Dendritic cell treated with granulocyte-macrophage colony-stimulating factor and Interleukin-4, amounts not matched to agents 40 ng/mL and 50 ng/mL, for 4 days (primary cell): ENCODE results near the gene MINAR2.

Source experiments
- H3K27ac Mint-ChIP-seq: one replicate; pipeline ENCODE4 v1.8.0; 2022; ENCODE audit warnings: mild to moderate bottlenecking, mixed read lengths
- H3K27me3 Mint-ChIP-seq: one replicate; pipeline ENCODE4 v1.8.0; 2022; ENCODE audit warnings: mild to moderate bottlenecking, mixed read lengths
- H3K36me3 Mint-ChIP-seq: one replicate; pipeline ENCODE4 v1.8.0; 2022; ENCODE audit warnings: low read depth, mixed read lengths
- H3K4me1 Mint-ChIP-seq: one replicate; pipeline ENCODE4 v1.8.0; 2022; ENCODE audit warnings: low read depth, mixed read lengths
- H3K4me3 Mint-ChIP-seq: one replicate; pipeline ENCODE4 v1.8.0; 2022; ENCODE audit warnings: mild to moderate bottlenecking, moderate library complexity, mixed read lengths
- H3K9me3 Mint-ChIP-seq: one replicate; pipeline ENCODE4 v1.8.0; 2022; ENCODE audit warnings: mixed read lengths
- intact Hi-C: fragments of 100-400 bp; cut with micrococcal nuclease; formaldehyde crosslinking; loops from one replicate; pipeline ENCODE4 v1.15.0; 2022

MINAR2 gene

DNA sequence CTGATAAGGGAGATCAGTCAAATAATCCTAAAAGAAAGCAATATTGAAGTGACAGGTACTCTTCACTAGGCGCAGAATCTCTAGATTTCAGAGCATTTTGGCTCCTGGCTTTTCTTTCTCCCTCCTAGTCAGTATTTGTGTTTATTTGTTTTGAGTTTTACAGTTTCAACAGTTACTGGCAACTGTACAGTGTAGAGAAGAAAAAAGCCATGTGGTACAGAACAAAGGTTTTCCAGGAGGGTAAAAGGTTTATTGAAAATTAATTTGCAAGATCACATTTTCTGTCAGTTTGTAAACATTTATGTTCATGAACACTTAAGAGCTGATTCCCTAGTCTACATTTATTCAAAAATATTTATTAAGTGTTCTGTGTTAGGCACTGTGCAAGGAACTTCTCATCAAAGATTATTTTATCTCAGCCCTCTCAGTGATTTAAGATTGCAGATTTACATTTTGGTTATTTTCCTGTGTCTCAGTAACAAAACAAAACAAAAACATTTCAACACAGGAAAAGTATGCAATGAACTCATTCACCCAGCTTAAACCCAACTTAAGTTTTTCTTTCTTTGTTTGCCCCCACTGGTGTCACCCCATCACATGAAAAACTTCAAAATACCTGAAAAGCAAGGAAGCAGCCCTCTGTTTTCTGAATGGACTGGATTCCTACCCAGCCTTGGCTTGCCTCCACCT is 12.9 kb downstream of the MINAR2 start:
- Mint-ChIP-seq H3K4me3 (no peak overlapping the region), H3K27me3 (no peaks in the 10 kb centered on the region), H3K36me3 (no peaks in the 10 kb centered on the region), H3K9me3 (no peaks in the 10 kb centered on the region), H3K4me1 (no peaks in the 10 kb centered on the region), H3K27ac (no peak overlapping the region)
- intact Hi-C loops = no loop called here

DNA sequence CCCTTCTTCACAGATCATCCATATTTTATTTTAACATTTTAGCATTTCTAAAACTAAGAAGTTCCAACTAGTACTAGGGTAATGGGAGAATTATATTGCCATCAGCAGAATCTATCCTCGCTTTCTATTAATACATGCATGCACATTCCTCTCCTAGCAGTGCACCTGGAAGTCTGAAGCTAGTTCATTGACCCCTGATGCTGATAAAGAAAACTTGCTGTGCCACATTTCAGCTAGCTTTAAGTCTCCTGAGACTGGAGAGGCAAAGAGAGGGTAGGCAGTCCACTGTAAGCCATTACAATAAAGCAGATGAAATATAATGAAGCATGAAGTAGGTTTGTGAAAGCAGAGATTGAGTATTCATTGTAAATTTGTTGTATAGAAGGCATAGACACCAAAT is 15.8 kb downstream of the MINAR2 start:
- H3K27ac Mint-ChIP-seq = no peak overlapping the region
- no peaks in the 10 kb centered on the region for H3K9me3 Mint-ChIP-seq
- intact Hi-C loops = no loop called here
- H3K36me3 Mint-ChIP-seq = no peaks in the 10 kb centered on the region
- no peak overlapping the region for H3K4me3 Mint-ChIP-seq
- H3K4me1 Mint-ChIP-seq = no peaks in the 10 kb centered on the region
- no peaks in the 10 kb centered on the region for H3K27me3 Mint-ChIP-seq

DNA sequence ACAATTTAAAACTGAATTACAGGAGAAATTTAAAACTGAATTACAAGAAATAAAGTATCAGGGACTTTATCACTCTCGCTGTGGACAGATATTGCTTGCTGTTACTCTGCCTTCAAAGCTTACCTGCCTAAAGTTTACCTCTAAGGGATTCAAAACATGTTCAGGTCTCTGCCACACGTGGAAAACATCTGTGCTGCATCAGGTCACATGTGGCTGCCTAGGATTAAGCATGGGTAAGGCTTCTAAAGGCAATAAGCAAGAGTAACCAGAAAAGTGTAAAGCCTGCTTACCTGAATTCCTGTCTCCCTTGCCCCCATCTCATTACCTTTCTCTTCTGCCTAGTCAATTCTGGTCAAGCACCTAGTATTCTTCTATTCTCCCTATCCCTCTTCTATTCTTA is 18.9 kb downstream of the MINAR2 start:
- Mint-ChIP-seq H3K27me3 (no peaks in the 10 kb centered on the region), H3K27ac (no peak overlapping the region), H3K4me3 (no peak overlapping the region), H3K36me3 (no peaks in the 10 kb centered on the region), H3K4me1 (no peaks in the 10 kb centered on the region), H3K9me3 (no peaks in the 10 kb centered on the region)
- intact Hi-C loops = loop anchor here (5.0 kb wide), 1 partner anchor 1554 kb away; no protein-coding TSS in a partner anchor

DNA sequence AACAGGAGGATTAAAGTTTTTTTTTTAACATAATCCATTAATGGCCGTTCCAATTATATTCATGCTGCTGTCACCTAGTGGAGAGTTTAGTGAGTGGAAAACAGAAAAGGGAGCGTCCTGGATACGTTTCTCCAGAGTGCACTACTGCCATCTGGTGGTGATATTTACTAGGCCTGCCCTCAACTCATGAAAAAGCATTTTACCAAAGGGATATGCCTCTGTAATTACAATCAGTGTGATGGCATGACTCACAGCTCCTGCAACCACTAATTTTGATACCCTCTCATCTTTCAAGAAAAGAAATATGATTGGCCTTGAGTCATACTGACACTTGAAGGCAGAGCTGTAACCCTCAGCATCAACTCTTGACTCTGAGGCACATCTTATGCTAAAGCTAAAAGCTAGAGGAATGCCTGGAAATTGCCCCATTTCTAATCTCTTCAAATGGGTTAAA is 20.1 kb downstream of the MINAR2 start:
- H3K27me3 Mint-ChIP-seq = no peaks in the 10 kb centered on the region
- no peak overlapping the region for H3K27ac Mint-ChIP-seq
- intact Hi-C loops = loop anchor here (1.0 to 5.0 kb wide), 2 partner anchors 863 to 1556 kb away; no protein-coding TSS in a partner anchor
- no peaks in the 10 kb centered on the region for H3K36me3 Mint-ChIP-seq
- no peak overlapping the region for H3K4me3 Mint-ChIP-seq
- H3K4me1 Mint-ChIP-seq = no peaks in the 10 kb centered on the region
- H3K9me3 Mint-ChIP-seq = no peaks in the 10 kb centered on the region

DNA sequence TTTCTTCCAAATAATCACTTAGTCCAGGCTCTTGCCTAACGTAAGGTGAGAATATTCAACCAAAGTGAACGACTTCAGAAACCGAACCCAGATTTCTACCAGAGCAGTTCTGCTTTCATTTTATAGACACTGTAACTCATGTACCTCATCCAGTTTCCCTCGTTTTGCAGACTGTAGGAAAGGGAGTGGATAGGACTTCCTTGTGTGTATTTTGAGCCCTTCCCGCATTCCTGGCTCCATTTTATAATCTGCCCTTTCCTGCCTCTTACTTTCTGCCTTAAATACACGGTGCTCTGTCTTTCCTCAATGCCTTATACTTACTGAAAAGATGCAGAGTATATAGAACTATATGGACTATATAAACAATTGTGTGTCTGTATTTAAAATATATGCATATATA is 20.8 kb downstream of the MINAR2 start:
- H3K4me3 Mint-ChIP-seq = no peak overlapping the region
- intact Hi-C loops = loop anchor here (1.0 to 5.0 kb wide), 2 partner anchors 863 to 1556 kb away; no protein-coding TSS in a partner anchor
- H3K27me3 Mint-ChIP-seq = no peaks in the 10 kb centered on the region
- H3K4me1 Mint-ChIP-seq = no peaks in the 10 kb centered on the region
- H3K27ac Mint-ChIP-seq = no peak overlapping the region
- H3K36me3 Mint-ChIP-seq = no peaks in the 10 kb centered on the region
- H3K9me3 Mint-ChIP-seq = no peaks in the 10 kb centered on the region

DNA sequence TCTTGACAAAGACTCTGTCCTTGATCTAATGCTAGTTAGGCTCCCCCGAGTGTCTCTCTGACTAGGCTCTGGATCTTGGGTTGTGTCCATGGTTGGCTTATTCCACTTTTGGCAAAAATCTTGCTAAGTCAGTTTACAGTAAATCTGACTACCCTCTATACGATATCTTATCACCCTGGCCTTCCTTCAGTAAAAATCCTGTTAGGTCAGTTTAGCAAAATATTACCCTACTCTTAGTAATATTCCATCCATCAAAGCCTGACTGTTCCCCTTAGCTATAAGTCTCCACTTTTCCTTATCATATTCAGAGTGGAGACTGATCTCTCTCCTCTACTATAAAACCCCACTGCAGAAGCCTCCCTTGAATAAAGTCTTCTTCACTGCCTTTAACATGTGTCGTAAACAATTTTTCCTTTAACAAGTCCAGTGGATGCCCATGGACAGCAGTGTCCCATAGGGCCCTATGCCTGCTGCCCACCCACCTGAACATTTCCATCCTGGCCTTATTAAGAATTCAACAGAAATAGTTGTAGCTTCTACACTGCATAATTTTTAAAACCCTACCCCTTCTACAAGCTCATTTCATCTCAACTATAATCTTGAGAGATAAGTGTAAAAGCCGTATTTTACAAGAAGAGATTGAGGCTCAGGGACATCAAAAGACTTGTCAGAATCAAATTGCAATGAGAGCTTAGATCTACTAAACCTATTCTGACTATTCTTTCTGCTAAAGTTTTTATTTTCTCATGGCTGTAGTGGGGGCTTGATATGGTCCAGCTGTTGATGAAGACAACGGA is 22.3 kb downstream of the MINAR2 start:
- no peak overlapping the region for H3K27ac Mint-ChIP-seq
- intact Hi-C loops = loop anchor here (2.0 to 10.0 kb wide), 2 partner anchors 83 to 1145 kb away; no protein-coding TSS in a partner anchor
- H3K27me3 Mint-ChIP-seq = no peaks in the 10 kb centered on the region
- no peaks in the 10 kb centered on the region for H3K36me3 Mint-ChIP-seq
- H3K4me1 Mint-ChIP-seq = no peaks in the 10 kb centered on the region
- no peak overlapping the region for H3K4me3 Mint-ChIP-seq
- no peaks in the 10 kb centered on the region for H3K9me3 Mint-ChIP-seq

DNA sequence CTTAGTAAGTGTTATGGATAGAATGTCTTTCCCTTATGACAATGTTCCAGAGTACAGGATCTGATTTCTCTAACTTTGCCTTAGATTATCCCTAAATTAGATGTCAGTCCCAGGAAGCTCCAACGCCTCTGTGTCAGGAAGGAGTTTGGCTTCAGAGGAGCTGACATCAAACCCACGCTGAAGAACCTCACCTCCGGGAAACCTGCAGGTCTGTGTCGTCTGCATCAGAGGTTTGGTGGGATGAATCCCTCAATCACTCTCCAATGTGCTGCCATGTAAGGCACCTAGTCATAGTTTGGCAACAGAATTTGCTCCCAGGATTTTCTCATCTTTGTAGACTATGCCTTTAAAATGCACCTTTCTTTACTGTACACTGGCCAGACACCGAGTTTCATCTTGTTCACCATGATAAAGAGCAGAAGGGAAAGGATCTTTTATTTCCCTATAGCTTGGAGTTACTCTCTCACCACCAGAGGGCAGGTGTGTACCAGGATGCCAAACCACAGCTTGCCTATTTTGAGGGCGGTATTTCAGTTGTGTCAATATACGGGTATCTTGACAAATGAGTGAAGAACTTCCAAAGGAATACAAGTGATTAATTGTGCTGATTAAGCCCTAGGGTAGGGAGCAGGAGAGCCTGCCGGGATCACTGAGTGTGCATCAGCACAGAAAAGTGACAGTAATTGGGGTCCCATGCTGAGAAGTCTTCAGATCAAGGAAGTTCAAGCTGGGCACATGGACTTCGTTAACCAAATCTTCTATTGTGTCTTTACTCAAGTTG is 23.4 kb downstream of the MINAR2 start:
- H3K4me1 Mint-ChIP-seq = no peaks in the 10 kb centered on the region

DNA sequence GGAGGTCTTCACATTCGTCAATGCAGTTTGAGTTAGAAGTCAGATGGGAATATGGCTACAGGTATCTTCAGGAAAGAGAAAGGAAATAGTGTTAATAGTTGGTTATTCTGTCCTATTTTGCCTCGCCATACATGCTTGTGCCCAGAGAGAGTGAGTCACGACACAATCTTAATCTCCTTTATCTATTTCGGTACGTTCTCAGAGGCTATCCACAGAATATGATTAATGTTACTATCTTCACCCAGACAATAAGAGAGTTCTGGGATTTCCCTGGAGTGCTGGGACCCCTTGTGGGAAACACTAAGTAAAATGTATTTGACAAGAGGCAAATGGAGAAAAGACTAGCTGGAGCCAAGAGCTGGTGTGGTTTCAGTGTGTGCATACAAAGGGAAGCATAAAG is 25.5 kb downstream of the MINAR2 start:
- Mint-ChIP-seq H3K36me3 (no peaks in the 10 kb centered on the region), H3K27me3 (no peaks in the 10 kb centered on the region), H3K4me3 (no peak overlapping the region), H3K27ac (no peak overlapping the region), H3K9me3 (no peaks in the 10 kb centered on the region), H3K4me1 (no peaks in the 10 kb centered on the region)
- intact Hi-C loops = loop anchor here (2.0 to 10.0 kb wide), 2 partner anchors 1141 to 1337 kb away; no protein-coding TSS in a partner anchor

More for the DNA sequence above, 23.4 kb downstream of the MINAR2 start:
- no peaks in the 10 kb centered on the region for H3K9me3 Mint-ChIP-seq
- no peaks in the 10 kb centered on the region for H3K27me3 Mint-ChIP-seq
- H3K4me3 Mint-ChIP-seq = no peak overlapping the region
- intact Hi-C loops = loop anchor here (2.0 to 10.0 kb wide), 2 partner anchors 82 to 1144 kb away; no protein-coding TSS in a partner anchor
- H3K36me3 Mint-ChIP-seq = no peaks in the 10 kb centered on the region
- no peak overlapping the region for H3K27ac Mint-ChIP-seq

DNA sequence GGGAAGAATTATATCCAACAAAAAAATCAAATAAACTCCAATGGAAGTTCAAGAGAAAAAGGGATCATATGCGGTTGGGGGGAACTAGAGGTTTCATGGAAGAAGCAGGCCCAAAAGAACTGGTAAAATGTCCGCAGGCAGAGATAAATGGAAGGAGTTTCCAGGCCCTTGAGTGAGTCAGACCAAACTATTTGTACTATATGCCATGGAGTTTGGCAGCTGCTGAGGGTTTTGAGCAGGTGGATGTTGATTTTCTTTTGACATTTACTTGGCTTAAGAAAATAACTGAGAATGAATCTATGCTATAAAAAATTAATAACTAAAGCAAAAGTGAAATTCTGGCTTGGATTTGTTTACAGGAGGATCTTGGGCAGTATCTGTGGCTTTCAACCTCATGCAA is 33.7 kb downstream of the MINAR2 start:
- H3K9me3 Mint-ChIP-seq = peaks cover 25% of the 10 kb centered on the region
- H3K36me3 Mint-ChIP-seq = no peaks in the 10 kb centered on the region
- H3K4me3 Mint-ChIP-seq = no peak overlapping the region
- no peak overlapping the region for H3K27ac Mint-ChIP-seq
- intact Hi-C loops = no loop called here
- H3K4me1 Mint-ChIP-seq = no peaks in the 10 kb centered on the region
- no peaks in the 10 kb centered on the region for H3K27me3 Mint-ChIP-seq

DNA sequence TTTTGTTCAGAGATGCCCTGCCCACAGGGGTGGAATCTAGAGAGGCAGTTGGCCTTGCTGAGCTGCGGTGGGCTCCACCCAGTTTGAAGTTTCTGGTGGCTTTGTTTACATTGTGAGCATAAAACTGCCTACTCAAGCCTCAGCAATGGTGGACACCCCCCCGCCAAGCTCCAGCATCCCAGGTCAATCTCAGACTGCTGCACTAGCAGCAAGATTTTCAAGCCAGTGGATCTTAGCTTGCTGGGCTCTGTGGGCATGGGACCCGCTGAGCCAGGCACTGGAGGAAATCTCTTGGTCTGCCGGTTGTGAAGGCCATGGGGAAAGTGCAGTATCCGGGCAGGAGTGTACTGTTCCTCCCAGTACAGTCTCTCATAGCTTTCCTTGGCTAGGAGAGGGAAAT is 55.5 kb downstream of the MINAR2 start:
- Mint-ChIP-seq H3K4me3 (no peak overlapping the region), H3K9me3 (peaks cover 34% of the 10 kb centered on the region), H3K27me3 (no peaks in the 10 kb centered on the region), H3K27ac (no peak overlapping the region), H3K36me3 (no peaks in the 10 kb centered on the region), H3K4me1 (no peaks in the 10 kb centered on the region)
- intact Hi-C loops = no loop called here

DNA sequence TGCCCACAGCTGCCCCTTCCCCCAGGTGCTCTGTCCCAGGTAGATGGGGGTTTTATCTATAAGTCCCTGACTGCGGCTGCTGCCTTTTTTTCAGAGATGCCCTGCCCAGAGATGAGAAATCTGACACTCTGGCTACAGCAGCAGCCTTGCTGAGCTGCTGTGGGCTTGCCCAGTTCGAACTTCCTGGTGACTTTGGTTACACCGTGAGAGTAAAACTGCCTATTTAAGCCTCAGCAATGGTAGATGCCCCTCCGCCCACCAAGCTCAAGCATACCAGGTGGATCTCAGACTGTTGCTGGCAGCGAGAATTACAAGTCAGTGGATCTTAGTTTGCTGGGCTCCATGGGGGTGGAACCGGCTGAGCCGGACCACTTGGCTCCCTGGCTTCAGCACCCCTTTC is 56.8 kb downstream of the MINAR2 start:
- H3K4me1 Mint-ChIP-seq = no peaks in the 10 kb centered on the region
- no peaks in the 10 kb centered on the region for H3K27me3 Mint-ChIP-seq
- peaks cover 21% of the 10 kb centered on the region for H3K9me3 Mint-ChIP-seq
- H3K36me3 Mint-ChIP-seq = no peaks in the 10 kb centered on the region
- no peak overlapping the region for H3K4me3 Mint-ChIP-seq
- intact Hi-C loops = no loop called here
- H3K27ac Mint-ChIP-seq = no peak overlapping the region

DNA sequence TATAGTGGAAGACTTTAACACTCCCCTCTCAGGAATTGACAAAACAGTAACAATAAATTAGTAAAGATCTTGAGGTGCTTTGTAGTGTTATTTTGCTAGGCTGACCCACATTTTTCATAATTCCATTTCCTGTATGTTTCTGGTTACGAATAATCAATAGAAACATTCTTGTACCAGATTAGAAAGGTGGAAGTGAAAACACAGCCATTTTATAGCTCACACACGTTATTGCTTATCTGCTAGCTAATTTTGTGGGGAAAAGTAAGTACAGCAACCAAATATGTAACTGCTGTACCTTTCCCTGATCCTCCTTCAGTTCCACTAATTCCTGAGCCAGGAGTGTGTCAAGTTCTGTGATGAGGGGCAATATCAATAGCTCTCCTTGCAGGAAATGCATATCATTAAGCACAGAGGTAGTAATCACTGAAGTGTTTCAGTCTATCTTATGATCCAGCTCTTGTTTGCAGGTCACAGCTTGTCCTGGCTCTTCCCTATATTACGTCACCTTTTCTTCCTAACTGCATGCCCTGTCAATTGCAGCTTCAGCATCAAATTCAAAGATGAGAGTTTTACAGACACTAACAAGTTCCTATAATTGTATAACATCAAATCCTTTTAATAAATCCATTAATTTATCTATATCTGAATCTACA is 59.4 kb downstream of the MINAR2 start:
- H3K4me1 Mint-ChIP-seq = no peaks in the 10 kb centered on the region
- intact Hi-C loops = no loop called here
- H3K9me3 Mint-ChIP-seq = peaks cover 14% of the 10 kb centered on the region
- H3K27ac Mint-ChIP-seq = no peak overlapping the region
- H3K4me3 Mint-ChIP-seq = no peak overlapping the region
- H3K27me3 Mint-ChIP-seq = no peaks in the 10 kb centered on the region
- no peaks in the 10 kb centered on the region for H3K36me3 Mint-ChIP-seq
